GM10266 (cell line): ENCODE results near the gene OCRL.
"Not testable (repeated sequence)": the region's sequence is repeated elsewhere in the genome, so short reads cannot be mapped to it uniquely, and the experiment has no call there.

Experiments
- DNase-seq: peaks from one replicate; pipeline ENCODE4 v3.0.0; 2012; ENCODE audit errors: extremely low spot score
- CTCF ChIP-seq: IDR thresholded peaks from 2 replicates; pipeline ENCODE4 v1.5.1; 2012; ENCODE audit warnings: mild to moderate bottlenecking, low read depth; ENCODE audit not compliant: control insufficient read depth, insufficient read depth; ENCODE audit errors: missing control alignments

Gene OCRL

GRCh38 chrX:129531132-129531531 is 8.9 kb upstream of the OCRL start:
- TF ChIP-seq CTCF: no peak
- no peak for DNase-seq

GRCh38 chrX:129534816-129535578 is 5.1 kb upstream of the OCRL start:
- no peak for TF ChIP-seq CTCF
- DNase-seq: no peak

GRCh38 chrX:129540722-129541184 is 694 bp downstream of the OCRL start:
- peak; percentile 18 for DNase-seq
- TF ChIP-seq CTCF: no peak

GRCh38 chrX:129544780-129545179 is 4.7 kb downstream of the OCRL start:
- TF ChIP-seq CTCF: no peak
- no peak for DNase-seq

GRCh38 chrX:129545408-129545807 is 5.3 kb downstream of the OCRL start:
- no peak for TF ChIP-seq CTCF
- no peak for DNase-seq

GRCh38 chrX:129549124-129549523 is 9.1 kb downstream of the OCRL start:
- TF ChIP-seq CTCF: no peak
- no peak for DNase-seq

- DNase-seq: peak; percentile 12
- no peak for TF ChIP-seq CTCF
These were observed 13.7 kb downstream of the OCRL start for GRCh38 chrX:129553619-129554288.

- DNase-seq: not testable (repeated sequence)
These were observed 14.8 kb downstream of the OCRL start for GRCh38 chrX:129554816-129555215.
